ENCODE results near the gene MELTF.
"Not testable (repeated sequence)": the region's sequence is repeated elsewhere in the genome, so short reads cannot be mapped to it uniquely, and the experiment has no call there.

The MELTF gene

DNA sequence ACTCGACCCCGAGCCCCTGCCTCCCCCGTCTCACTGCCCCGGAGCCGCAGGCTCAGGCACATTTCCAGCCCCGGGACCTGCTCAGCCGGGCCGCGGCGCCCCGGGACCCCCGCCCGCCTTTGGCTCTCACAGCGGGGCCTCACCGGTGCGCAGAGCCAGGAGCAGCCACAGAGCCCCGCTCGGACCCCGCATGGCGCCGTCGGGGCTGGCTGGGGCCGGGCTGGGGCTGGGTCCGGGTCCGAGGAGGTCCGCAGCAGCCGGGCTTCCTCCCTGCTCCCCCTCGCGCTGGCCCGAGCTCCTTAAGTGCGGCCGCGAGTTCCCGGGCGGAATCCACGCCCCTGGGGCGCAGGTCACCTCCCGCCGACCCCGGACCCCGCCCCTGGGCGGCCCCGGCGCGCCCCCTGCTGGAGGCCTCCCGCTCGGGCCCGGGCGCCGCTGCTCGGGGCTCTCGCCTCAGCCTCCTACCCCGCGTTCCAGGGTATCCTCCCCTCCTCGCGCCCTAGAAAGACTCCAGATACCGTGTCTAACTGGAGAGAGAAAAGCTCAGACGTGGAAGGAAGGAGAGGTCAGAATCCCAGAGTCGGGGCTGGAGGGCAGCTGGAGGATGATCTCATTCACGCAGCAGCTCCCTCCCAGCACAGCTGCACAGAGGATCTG lies at the start of gene MELTF:
MELTF (minus strand) TSS at position 307 of the 657 bp plus-strand sequence; CDS start at position 192, 115 bp downstream.
- no peak for TF ChIP-seq Cebpa-rat (IDR thresholded peaks at IDR 0.05)
- peak within 1 kb of the TSS; percentile 84 for H3K27ac ChIP-seq
- no peaks in the 10 kb centered on the region for H3K27me3 ChIP-seq
- peak within 1 kb of the TSS; percentile 89 for H3K4me3 ChIP-seq
- peaks cover 30% of the 10 kb centered on the region for H3K36me3 ChIP-seq
- H3K9ac ChIP-seq = peak within 1 kb of the TSS; percentile 89
- H3K9me3 ChIP-seq = no peaks in the 10 kb centered on the region
- peak within 1 kb of the TSS; percentile 87 for H3K4me2 ChIP-seq
- peaks cover 63% of the 10 kb centered on the region for H3K4me1 ChIP-seq
- peaks cover 41% of the 10 kb centered on the region for H4K20me1 ChIP-seq

DNA sequence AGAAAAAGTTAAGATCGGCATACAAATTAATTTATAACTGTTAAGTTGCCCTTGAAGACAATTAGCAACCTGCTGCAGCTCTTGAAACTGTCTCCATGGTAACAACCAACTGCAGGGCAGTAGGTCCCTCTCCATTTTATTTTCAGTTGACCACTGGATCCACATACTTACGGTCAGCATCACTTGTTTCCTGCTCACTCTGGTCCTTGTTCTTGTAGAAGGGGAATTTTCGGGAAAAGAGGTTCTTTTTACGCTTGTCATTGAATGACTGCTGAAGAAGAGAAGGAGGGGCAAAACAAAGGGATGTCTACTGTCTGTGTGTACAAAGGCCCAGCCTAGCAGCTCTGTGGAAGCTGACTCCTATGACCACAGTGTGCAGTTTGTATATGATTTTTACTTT lies 46.8 kb upstream of the MELTF start:
- Histone ChIP-seq H3K4me1 (peaks cover 5% of the 10 kb centered on the region; the same call in 1 of the 2 replicates), H3K4me2 (no peak overlapping the region), H4K20me1 (no peaks in the 10 kb centered on the region), H3K4me3 (no peak overlapping the region), H3K27ac (no peak overlapping the region), H3K27me3 (no peaks in the 10 kb centered on the region), H3K9ac (no peak overlapping the region), H3K36me3 (peaks cover 31% of the 10 kb centered on the region), H3K9me3 (no peaks in the 10 kb centered on the region)
- no peak for TF ChIP-seq Cebpa-rat (IDR thresholded peaks at IDR 0.05)

DNA sequence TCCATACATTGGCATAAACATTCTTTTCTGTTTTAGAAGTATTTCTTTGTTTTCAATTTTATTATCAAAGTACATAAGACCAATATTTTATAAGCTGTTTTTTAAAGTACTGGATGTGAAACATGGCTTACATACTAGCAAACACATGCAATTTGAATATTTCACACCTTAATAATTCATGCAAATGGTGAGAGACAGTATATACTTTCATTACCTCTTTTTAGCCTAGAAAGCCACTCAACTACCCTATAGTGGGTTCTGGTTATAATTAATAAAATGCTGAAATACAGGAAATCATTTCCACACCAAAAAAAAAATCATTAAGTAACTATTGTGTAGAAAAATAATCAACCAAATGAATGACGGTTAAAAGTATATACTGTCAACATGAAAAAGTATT lies 38.5 kb upstream of the MELTF start:
- Histone ChIP-seq H4K20me1 (no peaks in the 10 kb centered on the region), H3K27ac (no peak overlapping the region), H3K4me3 (no peak overlapping the region), H3K4me2 (no peak overlapping the region), H3K36me3 (peaks cover 33% of the 10 kb centered on the region), H3K27me3 (no peaks in the 10 kb centered on the region), H3K9me3 (no peaks in the 10 kb centered on the region), H3K4me1 (no peaks in the 10 kb centered on the region), H3K9ac (no peak overlapping the region)
- TF ChIP-seq Cebpa-rat (IDR thresholded peaks at IDR 0.05) = no peak

DNA sequence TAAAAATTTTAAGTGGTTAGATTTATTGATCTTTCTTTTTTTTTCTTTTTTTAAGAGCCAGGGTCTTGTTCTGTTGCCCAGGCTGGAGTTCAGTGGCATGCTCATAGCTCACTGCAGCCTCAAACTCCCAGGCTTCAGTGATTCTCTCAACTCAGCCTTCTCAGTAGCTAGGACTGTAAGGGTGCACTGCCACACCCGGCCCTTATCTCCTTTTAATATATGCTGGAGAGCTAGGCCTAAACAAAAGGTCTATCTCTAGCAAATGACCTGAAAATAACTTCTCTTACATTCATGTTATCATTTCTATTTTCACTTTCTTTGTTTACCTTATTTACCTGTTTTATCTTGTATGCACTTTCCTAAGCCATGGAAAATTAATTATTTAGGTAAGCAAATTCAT lies 35.2 kb upstream of the MELTF start:
- Histone ChIP-seq H3K27me3 (no peaks in the 10 kb centered on the region), H4K20me1 (no peaks in the 10 kb centered on the region), H3K36me3 (peaks cover 58% of the 10 kb centered on the region), H3K9ac (no peak overlapping the region), H3K4me2 (no peak overlapping the region), H3K27ac (no peak overlapping the region), H3K4me3 (no peak overlapping the region), H3K4me1 (no peaks in the 10 kb centered on the region), H3K9me3 (no peaks in the 10 kb centered on the region)
- TF ChIP-seq Cebpa-rat (IDR thresholded peaks at IDR 0.05) = no peak

DNA sequence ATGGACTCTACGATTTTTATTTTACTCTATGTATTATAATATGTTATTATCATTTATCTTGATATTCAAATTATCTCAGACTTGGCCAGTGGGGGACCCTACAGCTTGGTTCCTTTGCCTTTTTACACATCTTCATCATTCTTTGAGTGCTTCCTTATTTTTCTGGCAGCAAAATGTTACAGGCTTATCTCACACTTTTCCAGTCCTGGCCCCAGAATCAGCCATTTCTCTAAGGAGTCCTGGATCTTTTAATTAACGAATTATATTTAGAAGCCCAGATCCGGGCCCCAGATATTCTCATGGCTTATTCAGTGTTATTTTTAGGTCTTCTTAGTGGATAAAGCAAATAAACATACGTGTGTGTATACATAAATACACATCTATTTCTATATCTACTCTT lies 32.8 kb upstream of the MELTF start:
- Histone ChIP-seq H3K4me1 (no peaks in the 10 kb centered on the region), H3K9ac (no peak overlapping the region), H3K9me3 (no peaks in the 10 kb centered on the region), H4K20me1 (no peaks in the 10 kb centered on the region), H3K27ac (no peak overlapping the region), H3K27me3 (no peaks in the 10 kb centered on the region), H3K36me3 (peaks cover 81% of the 10 kb centered on the region), H3K4me2 (no peak overlapping the region), H3K4me3 (no peak overlapping the region)
- no peak for TF ChIP-seq Cebpa-rat (IDR thresholded peaks at IDR 0.05)

DNA sequence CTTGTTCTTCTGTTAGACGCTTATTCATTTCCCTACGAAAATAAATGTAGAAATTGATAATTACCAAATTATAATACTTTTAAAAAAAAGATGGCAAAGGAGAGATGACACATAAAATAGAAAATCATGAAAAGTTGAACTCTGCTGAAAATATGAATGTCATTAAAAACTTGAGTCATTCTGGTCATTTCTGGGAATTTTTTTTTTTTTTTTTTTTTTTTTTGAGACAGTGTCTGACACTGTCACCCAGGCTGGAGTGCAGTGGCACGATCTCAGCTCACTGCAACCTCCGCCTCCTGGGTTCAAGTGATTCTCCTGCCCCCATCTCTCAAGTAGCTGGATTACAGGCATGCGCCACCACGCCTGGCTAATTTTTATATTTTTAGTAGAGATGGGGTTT lies 22.0 kb upstream of the MELTF start:
- H3K9me3 ChIP-seq, H4K20me1 ChIP-seq, H3K9ac ChIP-seq, H3K4me3 ChIP-seq, H3K27me3 ChIP-seq, H3K4me1 ChIP-seq, H3K27ac ChIP-seq, H3K4me2 ChIP-seq: not testable (repeated sequence)
- peaks cover 81% of the 10 kb centered on the region for H3K36me3 ChIP-seq

DNA sequence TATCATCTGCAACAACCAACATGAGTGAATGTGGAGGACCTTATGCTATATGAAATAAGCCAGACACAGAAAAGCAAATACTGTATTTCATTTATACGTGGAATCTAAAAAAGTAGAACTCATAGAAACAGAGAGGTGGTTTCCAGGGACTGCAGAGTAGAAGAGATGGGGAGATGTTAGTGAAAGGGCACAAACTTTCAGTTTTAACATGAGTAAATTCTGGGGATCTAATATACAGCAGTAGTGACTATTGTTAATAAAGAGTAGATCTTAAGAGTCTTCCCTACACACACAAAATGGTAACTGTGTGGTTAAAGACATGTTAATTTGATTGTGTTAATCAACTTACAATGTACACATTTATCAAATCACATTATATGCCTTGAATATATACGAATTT lies 20.9 kb upstream of the MELTF start:
- Histone ChIP-seq H4K20me1 (no peaks in the 10 kb centered on the region), H3K4me2 (no peak overlapping the region), H3K9ac (no peak overlapping the region), H3K9me3 (no peaks in the 10 kb centered on the region), H3K36me3 (peaks cover 81% of the 10 kb centered on the region), H3K4me3 (no peak overlapping the region), H3K27ac (no peak overlapping the region), H3K4me1 (no peaks in the 10 kb centered on the region), H3K27me3 (no peaks in the 10 kb centered on the region)
- TF ChIP-seq Cebpa-rat (IDR thresholded peaks at IDR 0.05) = no peak

DNA sequence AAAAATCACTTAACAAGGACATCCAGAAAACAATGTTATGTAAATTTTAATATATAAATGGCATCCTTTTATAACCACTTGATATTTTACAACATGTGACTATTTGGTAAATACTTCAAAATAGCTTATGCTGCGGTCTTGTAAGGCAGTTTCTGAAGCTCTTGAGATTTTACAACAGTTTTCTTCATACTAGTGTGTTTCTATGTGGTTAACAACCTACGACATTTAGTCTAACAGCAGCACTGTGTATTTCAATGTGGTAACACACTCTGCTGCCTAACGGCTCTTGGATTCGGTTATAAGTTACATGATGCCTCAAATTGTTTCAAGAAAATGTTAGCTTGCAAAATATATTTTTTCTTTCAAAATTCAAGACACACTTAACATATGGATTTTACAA lies 12.9 kb upstream of the MELTF start:
- H3K9ac ChIP-seq = no peak overlapping the region
- no peak overlapping the region for H3K27ac ChIP-seq
- no peak overlapping the region for H3K4me3 ChIP-seq
- peaks cover 3% of the 10 kb centered on the region for H3K4me1 ChIP-seq
- no peaks in the 10 kb centered on the region for H3K9me3 ChIP-seq
- no peak overlapping the region for H3K4me2 ChIP-seq
- H3K27me3 ChIP-seq = no peaks in the 10 kb centered on the region
- H3K36me3 ChIP-seq = peaks cover 46% of the 10 kb centered on the region
- TF ChIP-seq Cebpa-rat (IDR thresholded peaks at IDR 0.05) = no peak
- no peaks in the 10 kb centered on the region for H4K20me1 ChIP-seq

DNA sequence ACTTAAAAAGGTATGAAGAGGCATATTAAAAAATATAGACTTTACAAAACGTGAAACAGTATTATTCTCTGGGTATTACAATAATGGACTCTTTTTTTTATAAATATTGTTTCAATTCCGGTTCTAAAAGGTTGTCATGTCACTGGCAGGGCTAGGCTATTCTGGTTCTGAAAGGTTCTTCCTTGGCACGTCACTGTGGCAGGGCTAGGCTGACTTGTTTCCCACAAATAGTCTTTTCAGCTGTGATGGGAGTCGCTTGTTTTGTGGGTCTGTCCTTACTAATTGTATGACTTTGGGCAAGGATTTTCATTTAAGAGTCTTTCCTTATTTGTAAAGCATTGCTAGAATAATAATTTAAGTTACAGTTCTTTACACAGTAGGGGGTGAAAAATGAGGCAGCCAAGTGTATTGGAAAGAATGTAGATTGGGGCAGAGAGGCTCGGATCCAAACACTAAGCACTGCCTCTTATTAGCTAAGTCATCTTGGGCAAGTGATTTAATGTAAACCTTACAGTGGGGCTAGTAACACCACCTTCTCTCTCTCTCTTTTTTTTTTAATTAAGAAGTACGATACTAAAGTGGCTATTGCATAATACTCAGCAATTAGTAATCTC lies 12.4 kb upstream of the MELTF start:
- TF ChIP-seq Cebpa-rat (IDR thresholded peaks at IDR 0.05) = no peak
- no peaks in the 10 kb centered on the region for H3K9me3 ChIP-seq
- H3K9ac ChIP-seq = no peak overlapping the region
- H3K27ac ChIP-seq = no peak overlapping the region
- no peaks in the 10 kb centered on the region for H4K20me1 ChIP-seq
- peaks cover 46% of the 10 kb centered on the region for H3K36me3 ChIP-seq
- H3K4me3 ChIP-seq = no peak overlapping the region
- H3K27me3 ChIP-seq = no peaks in the 10 kb centered on the region
- H3K4me2 ChIP-seq = no peak overlapping the region
- peaks cover 8% of the 10 kb centered on the region for H3K4me1 ChIP-seq

DNA sequence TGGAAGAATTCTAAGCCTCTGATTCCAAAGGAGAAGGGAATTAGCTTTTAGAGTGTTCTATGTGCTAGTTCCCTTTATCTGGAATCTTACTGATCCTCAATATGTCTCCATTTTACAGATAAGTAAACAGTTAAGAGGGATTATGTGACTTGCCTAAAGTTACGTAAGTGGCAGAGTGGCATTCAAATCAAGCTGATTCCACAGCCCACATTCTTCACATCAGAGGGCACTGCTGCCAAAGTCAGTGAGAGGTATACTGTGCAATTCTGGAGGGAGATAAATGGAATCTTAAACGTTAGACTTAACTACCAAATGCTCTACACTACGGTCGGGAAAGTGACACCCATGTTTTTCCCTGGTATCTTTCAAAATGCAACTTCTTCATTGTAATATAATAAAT lies 11.0 kb upstream of the MELTF start:
- no peak overlapping the region for H3K4me3 ChIP-seq
- H3K27me3 ChIP-seq = no peaks in the 10 kb centered on the region
- no peak overlapping the region for H3K4me2 ChIP-seq
- no peaks in the 10 kb centered on the region for H4K20me1 ChIP-seq
- no peak overlapping the region for H3K27ac ChIP-seq
- no peak overlapping the region for H3K9ac ChIP-seq
- H3K4me1 ChIP-seq = peaks cover 12% of the 10 kb centered on the region
- H3K36me3 ChIP-seq = peaks cover 33% of the 10 kb centered on the region
- no peaks in the 10 kb centered on the region for H3K9me3 ChIP-seq
- TF ChIP-seq Cebpa-rat (IDR thresholded peaks at IDR 0.05) = no peak

Data from BLaER1 (cell line).